Nephron (organoid): ENCODE results near the gene MCHR1.
"Not testable (repeated sequence)": the region's sequence is repeated elsewhere in the genome, so short reads cannot be mapped to it uniquely, and the experiment has no call there.

Experiments used
- H3K27ac Mint-ChIP-seq, 3 experiments: 2 replicates each; pipeline ENCODE4 v1.8.0; 2020; ENCODE audit warnings: mixed read lengths in 3 of 3, mild to moderate bottlenecking in 2 of 3, moderate library complexity in 1 of 3
- H3K27me3 Mint-ChIP-seq: 2 replicates; pipeline ENCODE4 v1.8.0; 2021; ENCODE audit warnings: low read depth, mild to moderate bottlenecking, moderate library complexity, mixed read lengths
- H3K36me3 Mint-ChIP-seq: 2 replicates; pipeline ENCODE4 v1.8.0; 2020; ENCODE audit warnings: low read depth, mixed read lengths
- H3K4me1 Mint-ChIP-seq: 2 replicates; pipeline ENCODE4 v1.8.0; 2020; ENCODE audit warnings: mixed read lengths
- H3K4me3 Mint-ChIP-seq, 3 experiments: 2 replicates each; pipeline ENCODE4 v1.8.0; 2020; ENCODE audit warnings: mild to moderate bottlenecking in 3 of 3, mixed read lengths in 3 of 3, moderate library complexity in 2 of 3
- H3K9me3 Mint-ChIP-seq: 2 replicates; pipeline ENCODE4 v1.8.0; 2020; ENCODE audit warnings: mixed read lengths
- CTCF ChIP-seq, 3 experiments: fragments of 200-600 bp; sonication (generic); IDR thresholded peaks; one replicate each; pipeline ENCODE4 v1.5.0; 2021; ENCODE audit warnings: antibody characterized with exemption in 3 of 3; ENCODE audit not compliant: unreplicated experiment in 3 of 3

The MCHR1 gene

GRCh38 chr22:40671796-40672360 lies 7.4 kb upstream of the MCHR1 start:
- Mint-ChIP-seq H3K4me3 (no peak overlapping the region), H3K27ac (no peak overlapping the region), H3K27me3 (peaks cover 14% of the 10 kb centered on the region), H3K9me3 (peaks cover 5% of the 10 kb centered on the region), H3K36me3 (no peaks in the 10 kb centered on the region), H3K4me1 (peaks cover 18% of the 10 kb centered on the region)
- TF ChIP-seq CTCF (IDR thresholded peaks at IDR 0.05; ENCODE audit: unreplicated experiment in 3 of 3): no peak

DNA sequence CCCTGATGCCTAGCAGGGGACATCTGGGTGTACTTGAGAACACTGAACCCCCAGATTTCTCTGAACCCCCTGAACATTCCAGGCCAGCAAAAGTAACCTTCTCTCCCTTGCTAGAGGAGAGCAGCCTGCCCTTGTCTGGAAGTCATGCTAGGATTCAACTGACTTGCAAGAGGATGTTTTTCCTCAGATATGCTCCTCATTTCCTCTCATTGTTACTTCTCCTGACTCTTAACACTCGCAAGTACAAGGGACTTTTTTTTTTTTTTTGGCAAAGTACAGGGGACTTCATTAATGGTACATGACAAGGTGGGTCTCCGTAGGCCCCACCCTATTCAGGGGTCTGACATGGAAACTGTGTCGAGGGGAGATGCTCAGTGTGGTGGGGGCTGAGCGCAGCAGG lies 6.3 kb upstream of the MCHR1 start:
- H3K9me3 Mint-ChIP-seq: peaks cover 5% of the 10 kb centered on the region
- H3K4me1 Mint-ChIP-seq: peaks cover 15% of the 10 kb centered on the region
- no peak overlapping the region for H3K27ac Mint-ChIP-seq
- TF ChIP-seq CTCF (IDR thresholded peaks at IDR 0.05; ENCODE audit: unreplicated experiment in 3 of 3): no peak
- peaks cover 14% of the 10 kb centered on the region for H3K27me3 Mint-ChIP-seq
- no peak overlapping the region for H3K4me3 Mint-ChIP-seq
- no peaks in the 10 kb centered on the region for H3K36me3 Mint-ChIP-seq

GRCh38 chr22:40674274-40674673 lies 5.0 kb upstream of the MCHR1 start:
- TF ChIP-seq CTCF (IDR thresholded peaks at IDR 0.05; ENCODE audit: unreplicated experiment in 3 of 3): no peak
- Mint-ChIP-seq H3K4me3 (no peak overlapping the region), H3K27ac (no peak overlapping the region), H3K9me3 (peaks cover 5% of the 10 kb centered on the region), H3K4me1 (peaks cover 14% of the 10 kb centered on the region), H3K27me3 (peaks cover 9% of the 10 kb centered on the region), H3K36me3 (no peaks in the 10 kb centered on the region)

DNA sequence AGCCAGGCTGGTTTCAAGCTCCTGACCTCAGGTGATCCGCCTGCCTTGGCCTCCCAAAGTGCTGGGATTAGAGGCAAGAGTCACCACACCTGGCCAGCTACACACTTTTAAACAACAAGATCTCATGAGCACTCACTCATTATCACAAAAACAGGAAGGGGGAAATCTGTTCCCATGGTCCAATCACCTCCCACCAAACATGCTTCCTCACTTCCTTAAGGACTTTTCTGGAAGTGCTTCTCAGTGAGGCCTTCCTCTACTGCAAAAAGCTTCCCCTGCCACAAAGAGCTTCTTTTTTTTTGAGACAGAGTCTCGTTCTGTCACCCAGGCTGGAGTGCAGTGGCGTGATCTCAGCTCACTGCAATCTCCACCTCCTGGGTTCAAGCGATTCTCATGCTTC lies 3.1 kb upstream of the MCHR1 start:
- H3K4me1 Mint-ChIP-seq: peaks cover 33% of the 10 kb centered on the region
- not testable (repeated sequence) for H3K36me3 Mint-ChIP-seq, H3K9me3 Mint-ChIP-seq, H3K27ac Mint-ChIP-seq, H3K4me3 Mint-ChIP-seq
- peaks cover 11% of the 10 kb centered on the region for H3K27me3 Mint-ChIP-seq

DNA sequence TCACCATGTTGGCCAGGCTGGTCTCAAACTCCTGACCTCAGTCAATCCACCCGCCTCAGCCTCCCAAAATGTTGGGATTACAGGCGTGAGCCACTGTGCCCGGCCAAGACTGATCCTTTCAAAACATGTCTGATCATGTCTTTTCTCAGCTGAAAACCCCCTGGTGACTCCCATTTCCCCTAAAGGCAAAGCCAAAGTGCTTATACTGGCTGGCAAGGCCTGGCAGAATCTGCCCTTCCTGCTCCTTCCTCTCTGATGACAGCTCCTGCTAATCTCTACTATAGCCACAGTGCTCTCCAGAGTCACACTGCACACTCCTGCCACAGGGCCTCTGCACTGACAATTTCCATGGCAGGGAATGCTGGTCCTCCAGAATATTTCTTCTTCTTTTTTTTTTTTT lies 2.6 kb upstream of the MCHR1 start:
- Mint-ChIP-seq H3K36me3 (no peaks in the 10 kb centered on the region), H3K9me3 (peaks cover 5% of the 10 kb centered on the region), H3K4me1 (peaks cover 38% of the 10 kb centered on the region), H3K27ac (no peak overlapping the region), H3K27me3 (peaks cover 11% of the 10 kb centered on the region), H3K4me3 (no peak overlapping the region)
- TF ChIP-seq CTCF (IDR thresholded peaks at IDR 0.05; ENCODE audit: unreplicated experiment in 3 of 3): no peak

GRCh38 chr22:40678493-40679248 lies 613 bp upstream of the MCHR1 start:
- Mint-ChIP-seq H3K4me3 (peak overlapping the region; percentile 79 to 80 (median 79)), H3K4me1 (peaks cover 49% of the 10 kb centered on the region), H3K27me3 (peaks cover 19% of the 10 kb centered on the region)

More at GRCh38 chr22:40678493-40679248, 613 bp upstream of the MCHR1 start:
- TF ChIP-seq CTCF (IDR thresholded peaks at IDR 0.05; ENCODE audit: unreplicated experiment in 3 of 3): no peak
- Mint-ChIP-seq H3K36me3 (no peaks in the 10 kb centered on the region), H3K9me3 (peaks cover 2% of the 10 kb centered on the region), H3K27ac (peak overlapping the region in 2 of 3 experiments; percentile 45 to 78)
